Activated CD4-positive, alpha-beta T cell treated with anti-CD3 and anti-CD28 coated beads, Interleukin-2, amount 50 U/mL, for 4 hours (primary cell): Measurements from ENCODE around the gene SLC15A1.

Source experiments
- DNase-seq, 2 experiments: peaks; one replicate each; pipeline ENCODE4 v3.0.0-alpha.2; 2020

SLC15A1 gene

DNA sequence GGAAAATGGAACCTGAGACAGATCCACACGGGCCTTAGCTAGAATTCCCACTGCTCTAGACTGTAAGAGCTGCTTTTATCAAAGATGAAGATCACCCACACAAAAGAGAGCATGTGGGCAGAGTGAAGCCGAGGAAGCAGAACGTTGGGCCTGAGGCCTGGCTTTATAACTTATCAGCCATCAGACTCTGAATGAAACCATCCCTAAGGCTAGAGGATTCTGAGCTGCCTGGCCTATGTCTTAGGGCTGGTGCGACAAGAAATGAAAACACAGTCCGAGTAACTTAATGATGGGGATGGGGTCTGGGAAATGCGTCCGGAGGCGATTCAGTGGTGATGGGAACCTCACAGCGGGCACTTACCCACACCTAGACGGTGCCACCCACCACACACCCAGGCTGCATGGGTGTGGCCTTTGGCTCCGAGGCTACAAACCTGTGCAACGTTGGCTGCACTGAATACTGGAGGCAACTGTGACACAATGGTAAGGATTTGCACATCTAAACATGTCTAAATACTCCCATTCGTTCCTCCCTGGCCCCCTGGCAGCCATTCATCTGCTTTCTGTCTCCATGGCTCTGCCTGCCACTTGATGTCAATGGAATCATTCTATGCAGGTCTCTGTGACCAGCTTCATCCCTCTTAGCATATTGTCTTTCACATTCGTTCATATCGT is 62.0 kb downstream of the SLC15A1 start:
- DNase-seq, result no peak

DNA sequence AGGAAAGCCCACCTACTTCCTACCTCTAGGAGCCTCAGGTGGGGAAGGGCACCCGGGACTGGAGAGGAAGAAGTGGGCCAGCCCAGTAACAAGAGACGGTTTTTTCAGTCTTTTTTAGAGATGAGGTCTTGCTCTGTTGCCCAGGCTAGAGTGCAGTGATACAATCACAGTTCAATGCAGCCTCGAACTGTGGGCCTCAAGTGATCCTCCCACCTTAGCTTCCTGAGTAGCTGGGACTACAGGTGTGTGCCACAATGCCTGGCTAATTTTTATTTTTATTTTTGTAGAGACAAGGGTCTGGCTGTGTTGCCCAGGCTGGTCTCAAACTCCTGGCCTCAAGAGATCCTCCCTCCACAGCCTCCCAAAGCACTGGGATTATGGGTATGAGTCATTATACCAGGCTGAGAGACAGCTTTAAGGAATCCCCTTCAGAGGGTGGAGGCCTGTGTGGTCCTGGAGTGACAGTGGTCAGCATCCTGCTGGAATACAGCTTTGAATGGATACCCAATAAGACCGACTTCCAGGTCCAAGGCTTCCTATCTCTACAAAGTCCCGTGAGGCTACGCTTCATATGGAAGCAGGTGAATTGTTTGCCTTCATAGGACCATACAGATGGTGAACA is 63.0 kb downstream of the SLC15A1 start:
- no peak for DNase-seq

DNA sequence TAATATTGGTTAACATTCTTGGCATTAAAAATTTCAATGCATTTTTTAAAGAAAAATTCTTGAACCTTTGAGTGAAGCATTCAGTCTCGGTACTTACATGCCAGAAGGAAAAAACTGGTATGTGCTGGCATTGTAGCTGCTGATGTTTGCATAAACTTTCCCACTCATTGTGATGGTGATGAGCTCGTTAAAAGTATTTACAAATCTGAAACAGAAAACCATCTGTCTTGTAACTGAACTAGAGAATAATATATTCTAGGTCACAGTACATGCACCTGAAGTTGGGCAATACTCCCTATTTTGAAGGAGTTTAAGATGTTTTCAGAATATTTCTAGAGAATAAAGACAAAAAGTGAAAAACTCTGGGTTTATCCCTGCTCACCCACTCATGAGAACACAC is 64.1 kb downstream of the SLC15A1 start:
- no peak for DNase-seq

DNA sequence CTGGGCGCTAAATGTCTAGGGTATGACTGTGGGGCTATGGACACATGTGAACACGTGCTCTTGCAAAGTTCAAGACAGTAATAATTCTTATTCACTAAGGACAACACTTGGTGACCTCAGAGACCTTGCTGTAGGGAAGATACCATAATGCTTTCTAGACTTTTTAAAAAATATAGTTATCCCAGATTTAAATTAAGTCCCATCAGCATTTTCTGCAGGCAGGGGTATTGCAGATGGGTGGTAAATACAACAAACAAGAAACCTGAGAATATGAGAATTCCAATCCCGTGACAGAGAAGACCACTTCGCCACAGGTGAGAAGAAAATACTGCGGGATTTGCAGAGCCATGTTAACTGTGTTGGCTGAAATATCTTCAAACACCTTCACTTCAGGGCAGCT is 65.2 kb downstream of the SLC15A1 start:
- DNase-seq, result no peak

DNA sequence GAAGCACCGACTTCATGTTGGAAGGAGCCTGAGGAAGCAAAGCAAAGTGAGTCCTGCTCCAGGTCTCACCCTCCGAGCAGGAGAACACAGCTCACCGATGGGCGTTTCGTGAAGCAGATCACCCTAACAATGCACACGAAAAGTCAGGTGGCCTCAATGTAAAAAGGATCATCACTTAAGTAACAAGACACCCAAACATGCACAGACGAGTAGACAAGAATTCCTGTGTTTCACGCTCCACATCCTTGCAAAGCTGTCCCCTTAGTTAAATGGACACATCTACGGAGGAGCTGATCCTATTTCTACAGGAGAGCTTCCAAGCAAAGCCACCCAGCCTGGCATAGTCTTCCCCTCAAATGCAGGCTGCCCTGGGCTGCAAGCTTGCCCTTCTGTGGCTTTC is 66.2 kb downstream of the SLC15A1 start:
- DNase-seq, result no peak

DNA sequence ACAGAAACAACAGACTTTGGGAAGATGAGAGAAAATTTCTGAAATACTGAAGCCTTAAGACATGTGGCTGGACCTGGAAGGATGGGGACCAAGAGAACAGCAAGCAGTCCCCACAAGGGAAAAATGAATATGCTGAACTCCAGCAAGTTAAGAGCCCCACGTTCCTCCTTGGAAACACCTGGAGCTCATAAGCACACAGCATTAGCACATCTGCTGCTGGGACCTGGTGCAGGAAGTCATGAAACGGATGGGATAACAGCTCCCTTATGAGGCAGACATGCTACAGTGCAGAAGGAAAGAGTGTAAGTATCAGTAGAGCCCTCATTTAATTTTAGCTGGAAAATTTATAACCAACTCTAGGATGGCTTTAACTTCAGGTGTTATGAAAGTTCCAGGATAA is 67.3 kb downstream of the SLC15A1 start:
- no peak for DNase-seq

DNA sequence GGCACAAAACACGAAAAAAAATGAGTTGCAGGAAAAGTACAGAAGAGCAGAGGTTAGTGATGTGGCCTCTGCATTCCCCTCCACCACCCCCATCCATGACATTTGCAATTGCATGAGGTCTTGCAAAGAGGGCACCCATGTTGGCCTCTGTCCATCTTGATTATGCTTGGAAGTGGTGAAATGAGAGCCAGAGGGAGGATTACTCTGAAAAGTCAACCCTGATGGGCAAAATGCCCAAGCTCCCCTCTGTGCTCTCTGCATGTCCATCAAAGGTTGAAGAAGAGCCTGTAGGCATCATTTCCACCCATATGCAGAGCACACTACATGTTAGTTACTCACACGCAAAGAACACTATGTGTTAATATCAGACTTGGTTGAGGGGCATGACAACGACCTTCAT is 71.4 kb downstream of the SLC15A1 start:
- DNase-seq, result no peak

DNA sequence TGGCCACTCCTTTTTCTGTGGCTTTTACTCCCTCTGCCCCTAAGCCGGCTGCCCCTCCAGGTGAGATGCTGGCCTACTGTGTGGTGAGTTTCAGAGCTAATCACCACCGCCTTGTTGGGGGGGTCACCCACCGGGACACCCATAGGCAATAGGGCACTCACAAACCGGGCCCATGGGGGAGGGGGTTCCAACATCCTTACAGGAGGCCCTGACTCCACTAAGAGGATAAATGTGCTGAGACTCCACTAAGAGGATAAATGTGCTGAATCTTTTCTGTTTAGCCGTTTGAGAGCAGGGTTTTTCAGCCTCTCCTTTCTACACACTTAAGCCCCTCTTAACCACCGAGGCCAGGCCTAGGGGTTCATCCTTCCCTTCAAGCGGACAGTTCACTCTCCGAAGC is 73.7 kb downstream of the SLC15A1 start:
- no peak for DNase-seq

DNA sequence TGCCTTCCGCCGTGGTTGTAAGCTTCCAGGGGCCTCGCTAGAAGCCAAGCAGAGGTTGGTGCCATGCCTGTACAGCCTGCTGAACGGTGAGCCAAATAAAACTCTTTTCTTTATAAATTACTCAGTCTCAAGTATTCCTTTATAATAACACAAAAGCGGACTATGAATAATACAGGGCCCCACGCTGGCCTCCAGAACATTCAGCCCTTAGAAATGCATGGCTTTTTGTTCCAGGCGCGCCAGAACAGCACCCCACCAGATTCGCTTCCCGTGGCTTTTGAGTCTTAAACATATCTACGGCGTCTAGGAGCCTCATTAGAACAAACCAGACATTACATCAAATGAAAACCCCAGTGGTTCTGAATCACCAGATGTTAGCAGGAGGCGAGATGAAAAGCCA is 75.1 kb downstream of the SLC15A1 start:
- DNase-seq, result no peak

DNA sequence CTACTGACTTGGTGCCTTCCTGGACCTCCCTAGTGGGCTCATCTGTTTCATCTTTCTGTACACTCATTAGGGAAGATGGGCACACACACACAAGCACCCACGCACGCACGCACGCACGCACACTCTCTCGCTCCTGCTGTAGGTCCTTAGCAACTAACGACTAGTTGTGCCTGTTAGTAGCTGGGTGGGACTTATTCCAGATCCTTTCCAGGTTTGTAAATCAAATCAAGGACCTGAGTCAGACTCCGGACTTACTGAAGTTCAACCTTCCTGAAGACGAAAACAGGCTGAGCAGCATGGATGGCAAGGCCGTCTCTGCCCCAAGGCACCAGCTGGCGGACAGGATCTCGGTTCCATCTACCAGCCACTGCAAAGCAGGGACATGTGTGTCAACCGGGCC is 76.2 kb downstream of the SLC15A1 start:
- DNase-seq, result no peak

DNA sequence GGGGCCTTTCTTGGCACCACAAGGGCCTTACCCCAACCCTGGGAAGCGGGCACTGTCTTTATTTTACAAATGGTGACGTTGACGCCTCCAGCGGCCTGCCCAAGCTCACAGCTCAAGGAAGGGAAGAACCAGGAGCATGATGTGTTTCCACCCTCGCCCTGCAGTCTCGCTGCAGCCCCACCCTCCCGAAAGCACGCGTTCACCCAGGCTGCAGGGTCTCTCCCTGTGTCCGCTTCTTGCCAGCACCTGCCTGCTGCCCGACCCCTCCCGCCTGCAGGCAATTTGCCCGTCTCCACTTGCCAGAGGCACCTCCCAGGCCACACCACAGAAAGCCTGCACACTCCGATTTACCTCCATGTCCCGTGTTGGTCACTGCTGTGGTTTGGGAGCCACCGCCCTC is 76.6 kb downstream of the SLC15A1 start:
- DNase-seq, result no peak

DNA sequence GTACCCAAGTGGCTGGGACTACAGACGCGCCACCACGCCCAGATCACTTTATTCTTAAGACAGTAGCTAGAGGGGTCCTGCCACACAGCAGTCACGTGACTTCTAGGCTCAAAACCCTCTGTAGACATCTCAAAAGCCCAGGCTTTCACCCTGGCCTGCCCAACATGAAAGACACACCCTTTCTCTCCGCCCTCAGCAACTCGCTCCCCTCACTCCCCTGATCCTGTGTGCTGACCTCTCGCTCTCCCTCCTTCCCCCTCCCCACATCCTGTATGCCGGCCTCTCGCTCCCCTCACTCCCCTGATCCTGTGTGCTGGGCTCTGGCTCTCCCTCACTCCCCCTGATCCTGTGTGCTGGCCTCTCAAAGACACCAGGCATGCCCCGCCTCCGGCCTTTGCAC is 77.4 kb downstream of the SLC15A1 start:
- no peak for DNase-seq

DNA sequence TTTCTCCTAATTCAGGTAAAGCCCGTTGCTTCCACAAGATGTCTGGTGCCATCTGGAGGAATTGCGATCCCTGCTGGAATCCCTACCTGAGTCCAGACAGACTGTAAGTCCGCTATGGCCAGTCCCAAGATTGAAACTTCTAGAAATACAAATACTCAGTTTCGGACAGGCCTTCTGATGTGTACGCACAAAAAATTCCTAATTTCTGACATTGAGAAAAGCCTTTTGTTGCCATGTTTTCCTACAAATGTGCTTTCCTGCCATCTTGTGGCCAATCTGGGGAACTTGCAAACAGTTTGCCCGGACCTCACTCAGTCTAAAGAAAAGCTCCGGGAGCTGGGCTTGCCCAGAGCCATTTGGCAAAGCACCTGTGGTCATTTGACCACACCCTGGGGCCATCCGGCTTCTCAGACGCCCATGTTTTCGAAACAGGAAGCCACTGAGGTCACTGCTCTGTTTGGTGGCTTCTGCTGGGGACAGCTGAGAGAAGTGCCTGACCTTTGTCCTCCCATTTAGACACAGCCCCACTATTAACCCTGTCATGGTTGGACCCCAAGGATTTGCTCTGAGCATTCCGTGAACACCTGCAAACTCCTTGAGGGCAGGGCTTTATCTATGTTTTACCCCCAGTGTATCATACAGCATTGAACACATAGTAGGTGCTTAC is 79.4 kb downstream of the SLC15A1 start:
- peak; percentile 40 for DNase-seq

DNA sequence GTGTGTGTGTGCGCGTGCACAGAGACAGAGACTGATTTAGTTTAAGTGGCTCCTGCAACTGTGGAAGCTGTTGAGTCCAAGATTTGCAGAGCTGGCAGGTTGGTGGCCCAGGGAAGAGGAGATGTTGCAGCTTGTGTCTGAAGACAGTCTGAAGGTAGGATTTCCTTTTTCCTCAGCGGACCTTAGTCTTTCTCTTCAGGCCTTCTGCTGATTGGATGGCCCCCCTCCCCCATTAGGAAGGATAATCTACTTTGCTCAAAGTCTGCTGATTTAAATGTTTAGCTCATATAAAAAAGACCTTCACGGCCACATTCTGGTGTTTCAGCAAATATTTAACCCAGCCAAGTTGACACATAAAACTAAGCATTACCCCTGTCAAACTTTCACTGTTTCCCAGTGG is 84.3 kb downstream of the SLC15A1 start:
- no peak for DNase-seq

DNA sequence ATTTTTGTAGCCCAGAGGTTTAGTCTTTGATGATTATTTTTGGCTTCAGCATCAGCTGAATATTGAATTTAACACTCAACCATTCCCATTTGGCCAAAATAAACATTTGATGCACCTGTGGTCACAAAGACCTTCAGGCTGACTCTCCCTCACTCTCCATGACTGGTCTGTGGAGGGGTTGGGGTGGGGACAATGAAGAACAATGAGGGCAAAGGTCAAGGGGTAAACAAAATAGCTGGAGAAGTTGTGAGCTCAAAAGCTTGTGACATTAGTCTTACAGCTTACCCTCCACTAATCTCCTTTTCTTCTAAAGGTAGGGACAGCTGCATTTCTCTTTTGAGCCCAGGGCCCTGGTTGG is 86.9 kb downstream of the SLC15A1 start:
- no peak for DNase-seq

DNA sequence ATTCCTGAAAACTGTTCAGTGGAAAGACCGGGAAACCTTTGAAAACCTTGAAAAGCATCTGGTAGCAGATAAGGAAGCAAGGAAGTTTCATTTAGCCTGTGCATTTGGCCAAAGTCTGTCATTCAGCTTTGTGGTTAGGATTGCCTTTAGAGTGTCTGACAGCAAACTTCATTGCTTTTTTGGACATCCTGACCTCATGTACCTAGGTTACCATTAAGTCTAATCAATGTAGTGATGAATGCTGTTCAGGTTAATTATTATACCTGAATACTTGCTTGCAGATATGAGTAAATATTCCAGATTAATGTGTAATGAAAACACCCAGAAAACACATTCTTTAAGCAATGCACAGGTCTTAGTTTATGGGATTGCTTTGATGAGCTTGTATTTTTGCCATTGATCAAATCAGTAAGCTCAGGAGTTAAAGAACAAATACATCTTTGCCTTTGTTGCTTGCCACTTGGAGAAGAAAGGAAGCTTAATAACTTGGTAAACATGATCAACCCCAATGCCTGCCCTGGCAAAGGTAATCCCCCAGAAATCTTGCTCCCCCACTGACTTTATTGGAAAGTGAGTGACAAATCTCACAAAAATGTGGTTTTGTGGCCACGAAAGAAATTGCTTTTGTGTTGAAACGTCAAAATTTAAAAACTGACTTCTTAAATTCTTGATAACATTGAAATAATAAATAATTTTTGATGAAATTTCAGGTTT is 87.4 kb downstream of the SLC15A1 start:
- no peak for DNase-seq

DNA sequence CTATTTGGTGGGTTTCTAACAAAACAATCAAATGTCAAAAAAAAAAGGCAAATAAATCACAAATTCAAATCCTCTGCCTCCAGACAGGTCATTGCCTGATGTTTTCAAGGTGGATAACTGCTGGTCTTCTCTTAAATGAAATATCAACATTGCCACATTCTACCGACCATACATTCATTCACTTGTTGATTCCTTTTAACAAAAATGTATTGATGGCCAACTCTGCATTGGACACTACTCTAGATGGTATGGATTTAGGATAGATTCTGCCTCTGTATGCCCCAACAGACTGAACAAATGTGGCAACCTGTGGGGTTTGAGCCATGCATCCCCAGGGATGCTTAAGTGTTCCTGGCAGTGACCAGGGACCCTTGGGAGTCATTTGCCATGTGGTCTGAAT is 88.0 kb downstream of the SLC15A1 start:
- no peak for DNase-seq

DNA sequence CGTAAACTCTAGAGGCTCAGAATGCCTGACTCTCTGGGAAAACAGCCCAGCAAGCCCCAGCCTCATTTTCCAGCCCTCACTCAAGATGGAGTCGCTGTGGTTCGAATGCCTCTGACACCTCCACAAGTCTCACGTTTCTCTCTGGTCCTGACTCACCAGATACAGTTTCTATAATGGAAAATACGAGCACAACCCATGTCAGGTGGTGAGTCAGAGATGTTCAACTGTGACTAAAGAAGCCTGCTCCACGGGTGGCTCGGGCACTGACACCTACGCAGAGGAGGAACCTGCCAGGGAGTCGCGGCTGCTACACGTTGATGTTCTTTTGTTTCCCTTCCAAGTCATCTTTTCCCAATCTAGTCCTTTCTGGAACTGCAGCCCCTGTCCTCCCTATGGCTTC is 88.4 kb downstream of the SLC15A1 start:
- DNase-seq, result peak; percentile 36 to 59

DNA sequence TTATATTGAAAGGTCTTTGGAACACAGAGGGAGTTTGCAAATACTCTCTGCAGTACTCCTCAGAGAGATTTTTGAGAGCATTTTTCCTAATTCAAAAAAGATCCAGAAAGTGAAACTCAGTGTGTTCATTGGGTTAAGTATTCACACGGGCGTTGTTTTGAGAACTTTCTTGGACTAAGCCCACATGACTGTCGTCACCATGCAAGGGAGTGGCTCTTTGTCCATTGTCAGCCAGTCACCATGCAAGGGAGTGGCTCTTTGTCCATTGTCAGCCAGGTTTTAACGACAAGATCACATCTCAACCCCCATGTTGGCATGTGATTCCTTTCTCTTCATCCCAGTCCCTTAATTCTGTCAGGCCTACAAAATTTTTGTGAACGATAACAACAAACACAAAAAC is 94.3 kb downstream of the SLC15A1 start:
- no peak for DNase-seq

DNA sequence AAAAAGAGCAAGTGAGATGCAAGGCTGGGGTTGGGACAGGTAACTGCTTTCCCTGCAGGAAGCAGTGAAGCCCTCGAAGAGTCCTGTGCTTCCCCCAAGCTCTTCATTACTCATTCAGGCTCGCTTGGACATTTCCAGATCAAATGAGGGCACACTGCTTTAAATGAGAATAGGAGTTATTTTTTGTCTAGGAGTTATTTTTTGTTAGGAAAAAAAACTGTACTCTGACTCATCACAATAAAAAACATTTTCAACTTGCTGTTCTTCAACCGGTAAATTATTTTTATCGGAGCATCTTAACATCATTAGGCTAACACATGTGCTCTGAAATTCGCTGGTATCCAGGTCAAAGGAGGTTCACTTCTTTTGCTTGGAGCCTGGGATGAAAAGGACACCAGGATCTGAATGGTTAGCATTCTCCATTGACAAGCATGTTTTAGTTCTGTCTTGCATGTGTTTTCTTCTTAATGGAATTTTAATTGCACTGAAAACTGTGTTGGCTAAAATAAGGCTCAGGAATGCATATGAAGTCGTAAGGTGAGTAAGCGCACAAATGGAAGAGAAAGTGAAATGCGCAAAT is 94.9 kb downstream of the SLC15A1 start:
- DNase-seq, result no peak

DNA sequence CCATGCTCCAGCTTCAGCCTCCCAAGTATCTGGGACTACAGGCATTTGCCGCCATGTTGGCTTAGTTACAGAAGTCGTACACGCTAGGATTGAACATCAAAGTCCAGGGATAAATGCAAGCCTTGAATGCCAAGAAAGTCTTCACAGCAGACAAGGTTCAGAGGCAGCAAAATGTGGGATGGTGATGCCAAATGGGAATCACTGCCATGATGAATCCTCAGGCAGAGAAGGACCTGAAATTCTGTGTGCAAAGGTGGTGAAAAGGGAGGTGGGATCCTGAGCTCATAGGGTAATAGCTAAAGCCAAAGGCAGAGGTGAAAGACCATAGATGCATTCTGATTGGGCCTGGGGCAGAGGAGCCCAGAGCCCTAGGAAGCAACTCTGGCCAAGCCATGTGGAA is 96.2 kb downstream of the SLC15A1 start:
- no peak for DNase-seq

DNA sequence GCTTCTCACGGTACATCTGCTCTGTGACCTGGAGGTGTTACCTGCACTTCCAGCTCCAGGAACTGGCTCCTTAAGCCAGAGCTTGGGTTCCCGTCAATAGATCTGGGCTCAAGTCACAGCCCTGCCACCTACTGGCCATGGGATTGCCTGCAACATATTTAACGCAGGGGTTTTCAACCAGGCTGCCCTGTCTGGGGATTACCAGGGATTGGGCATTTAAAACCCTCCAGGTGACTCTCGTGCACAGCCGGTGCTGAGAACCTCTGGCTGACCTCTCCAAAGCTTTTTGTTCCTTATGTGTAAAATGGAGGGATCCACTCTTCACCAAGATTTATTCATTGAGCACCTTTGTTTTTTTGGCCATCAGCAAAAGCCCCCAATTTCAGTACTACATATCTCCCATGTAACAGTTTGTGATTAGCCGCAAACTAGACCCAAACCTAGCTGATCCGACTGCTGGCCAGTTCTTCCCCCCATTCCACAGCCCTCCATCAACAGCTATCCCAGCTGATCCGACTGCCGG is 98.9 kb downstream of the SLC15A1 start:
- peak; percentile 72 to 78 for DNase-seq

DNA sequence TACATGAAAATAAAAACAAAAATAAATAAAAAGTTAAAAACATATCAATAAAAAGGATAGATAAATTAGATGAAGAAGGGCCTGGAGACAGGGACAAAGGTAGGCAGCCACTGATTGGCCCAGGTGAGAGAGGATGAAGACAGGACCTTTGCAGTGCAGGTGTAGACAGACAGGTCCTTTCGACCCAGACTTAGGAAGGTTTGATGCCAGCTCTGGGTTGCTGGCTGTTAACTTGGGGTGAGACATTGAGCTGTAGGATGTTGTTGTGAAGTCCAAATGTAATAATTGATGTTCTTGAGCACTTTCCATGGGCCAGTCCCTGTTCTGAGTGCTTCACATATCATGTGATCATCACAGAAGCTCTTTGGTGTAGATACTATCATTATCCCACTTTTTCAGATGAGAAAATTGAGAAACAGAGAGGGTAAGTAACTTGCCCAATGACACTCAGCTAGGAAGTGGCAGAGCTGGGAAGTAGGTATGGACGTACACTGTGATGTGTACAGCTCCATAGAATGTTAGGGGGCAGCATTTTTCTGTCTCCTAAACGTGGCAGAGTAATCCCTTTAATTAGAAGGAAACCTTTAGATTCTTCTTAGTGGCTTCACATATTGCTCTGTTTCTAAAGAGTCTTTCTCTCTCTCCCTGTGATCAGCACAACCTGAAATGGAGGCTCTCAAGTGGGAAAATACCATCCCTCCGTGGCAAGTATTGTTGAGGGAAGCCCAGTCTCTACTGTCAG is 99.6 kb downstream of the SLC15A1 start:
- no peak for DNase-seq
